Ureter (tissue), 1 donor: ENCODE results near the gene GTF3C1. TPM values are rescaled to one million over a fixed set of nuclear protein-coding genes. Genes with fewer than 3 reads are reported as not detected.

Source experiments
- DNase-seq: peaks from one replicate; pipeline ENCODE4 v3.0.0-alpha.2; 2020; ENCODE audit warnings: low spot score
- total RNA-seq: library from RNA; stranded (reverse); gene quantifications from one replicate; pipeline ENCODE4 v1.2.4, GENCODE V29; 2023
- donor health status: DM: yes; HTN: yes; CAD: no.

GTF3C1 gene
- total RNA-seq, 1 donor from 2014 or later: 72.5 TPM

- DNase-seq: no peak
Measured at GRCh38 chr16:27486760-27487159, 63.0 kb downstream of the GTF3C1 start.

GRCh38 chr16:27486344-27486743 lies 63.4 kb downstream of the GTF3C1 start:
- no peak for DNase-seq

GRCh38 chr16:27485811-27486210 lies 63.9 kb downstream of the GTF3C1 start:
- no peak for DNase-seq

- no peak for DNase-seq
Measured at GRCh38 chr16:27485126-27485525, 64.6 kb downstream of the GTF3C1 start.

- DNase-seq: no peak
Measured at GRCh38 chr16:27483624-27484023, 66.1 kb downstream of the GTF3C1 start.

- no peak for DNase-seq
Measured at GRCh38 chr16:27483088-27483437, 66.7 kb downstream of the GTF3C1 start.

- no peak for DNase-seq
Measured at GRCh38 chr16:27482397-27483087, 67.2 kb downstream of the GTF3C1 start.

GRCh38 chr16:27481282-27481934 lies 68.3 kb downstream of the GTF3C1 start:
- no peak for DNase-seq

- DNase-seq: no peak
Measured at GRCh38 chr16:27480761-27481160, 69.0 kb downstream of the GTF3C1 start.

GRCh38 chr16:27476240-27476639 lies 73.5 kb downstream of the GTF3C1 start:
- no peak for DNase-seq

- no peak for DNase-seq
Measured at GRCh38 chr16:27475561-27475960, 74.2 kb downstream of the GTF3C1 start.

- DNase-seq: no peak
Measured at GRCh38 chr16:27474921-27475320, 74.8 kb downstream of the GTF3C1 start.

- DNase-seq: no peak
Measured at GRCh38 chr16:27474041-27474440, 75.7 kb downstream of the GTF3C1 start.

- no peak for DNase-seq
Measured at GRCh38 chr16:27473101-27473900, 76.4 kb downstream of the GTF3C1 start.

GRCh38 chr16:27472091-27473020 lies 77.4 kb downstream of the GTF3C1 start:
- DNase-seq: no peak

- DNase-seq: no peak
Measured at GRCh38 chr16:27471661-27472060, 78.1 kb downstream of the GTF3C1 start.

GRCh38 chr16:27470567-27471431 lies 78.9 kb downstream of the GTF3C1 start:
- no peak for DNase-seq

- DNase-seq: no peak
Measured at GRCh38 chr16:27468941-27469531, 80.7 kb downstream of the GTF3C1 start.

- no peak for DNase-seq
Measured at GRCh38 chr16:27465483-27465879, 84.2 kb downstream of the GTF3C1 start.
